Fibroblast of lung (primary cell): ENCODE data around the gene RIBC1. TPM values are rescaled to one million over a fixed set of nuclear protein-coding genes. Genes with fewer than 3 reads are reported as not detected.

Experiments used
- DNase-seq, 2 donors: peaks; one replicate each; pipeline versions ENCODE4 v3.0.0 to v3.0.0-alpha.2; 2010; ENCODE audit warnings: low read depth in 2 of 2
- H2AFZ ChIP-seq: 2 replicates; pipeline ENCODE4 v1.5.1; 2012; ENCODE audit warnings: low read length, control low read depth, inconsistent platforms
- H3K27ac ChIP-seq: 2 replicates; pipeline ENCODE4 v1.5.1; 2011; ENCODE audit warnings: low read length, control low read depth; ENCODE audit not compliant: insufficient read depth
- H3K27me3 ChIP-seq: 2 replicates; pipeline ENCODE4 v1.5.1; 2011; ENCODE audit warnings: mild to moderate bottlenecking, low read length; ENCODE audit not compliant: control insufficient read depth, insufficient read depth
- H3K36me3 ChIP-seq: 2 replicates; pipeline ENCODE4 v1.5.1; 2011; ENCODE audit warnings: low read length; ENCODE audit not compliant: control insufficient read depth, insufficient read depth
- H3K4me1 ChIP-seq: 2 replicates; pipeline ENCODE4 v1.5.1; 2011; ENCODE audit warnings: low read length; ENCODE audit not compliant: control insufficient read depth, insufficient read depth; ENCODE audit errors: extremely low read depth
- H3K4me2 ChIP-seq: 2 replicates; pipeline ENCODE4 v1.5.1; 2011; ENCODE audit warnings: low read length, control low read depth; ENCODE audit not compliant: insufficient read depth; ENCODE audit errors: extremely low read depth
- H3K4me3 ChIP-seq, 4 experiments: fragments of 200-600 bp in 1 of 4; sonication (generic) in 1 of 4; replicated peaks in 1 of 4; 2 replicates each; pipeline ENCODE4 v1.5.1; 2011 to 2016; ENCODE audit warnings: low read length in 4 of 4, low read depth in 3 of 4, mild to moderate bottlenecking in 3 of 4, control low read depth in 2 of 4, inconsistent platforms in 1 of 4, mixed read lengths in 1 of 4; ENCODE audit not compliant: insufficient read depth in 1 of 4; ENCODE audit errors: control extremely low read depth in 1 of 4
- H3K79me2 ChIP-seq: 2 replicates; pipeline ENCODE4 v1.5.1; 2012; ENCODE audit warnings: mild to moderate bottlenecking, low read length, inconsistent platforms; ENCODE audit not compliant: control insufficient read depth, insufficient read depth
- H3K9ac ChIP-seq: 2 replicates; pipeline ENCODE4 v1.5.1; 2011; ENCODE audit warnings: mild to moderate bottlenecking, low read length, control low read depth; ENCODE audit not compliant: insufficient read depth
- H3K9me3 ChIP-seq: 2 replicates; pipeline ENCODE4 v1.5.1; 2012; ENCODE audit warnings: low read depth, low read length; ENCODE audit not compliant: control insufficient read depth, insufficient read depth
- H4K20me1 ChIP-seq: 2 replicates; pipeline ENCODE4 v1.5.1; 2011; ENCODE audit warnings: low read length; ENCODE audit not compliant: control insufficient read depth, insufficient read depth; ENCODE audit errors: extremely low read depth
- CTCF ChIP-seq, 2 donors: IDR thresholded peaks in 1 of 2; conservative IDR thresholded peaks in 1 of 2; 1 replicate in 1 of 2; 2 replicates in 1 of 2; pipeline ENCODE4 v1.5.1; 2011 to 2012; ENCODE audit warnings: low read length in 2 of 2, control low read depth in 1 of 2, inconsistent platforms in 1 of 2, low read depth in 1 of 2, mild to moderate bottlenecking in 1 of 2
- EZH2 ChIP-seq: IDR thresholded peaks from 2 replicates; pipeline ENCODE4 v1.5.1; 2012; ENCODE audit warnings: low read length, control low read depth, mild to moderate bottlenecking; ENCODE audit errors: missing control alignments
- polyA plus RNA-seq, 2 donors: library from polyadenylated mRNA; depleted of rRNA in 1 of 2; stranded (reverse) in 1 of 2; unstranded in 1 of 2; fragments of >200 nt; gene quantifications; 2 replicates each; pipeline ENCODE4 v1.2.1, GENCODE V29; 2011 to 2012; ENCODE audit warnings: missing spikeins in 1 of 2
- total RNA-seq: library from RNA; depleted of rRNA; stranded (reverse); fragments of >200 nt; gene quantifications from 2 replicates; pipeline ENCODE4 v1.2.1, GENCODE V29; 2014

RIBC1 gene
- total and polyA plus RNA-seq, 2 donors (not counting 1 experiment from before 2014, with no cell fraction given), result 0.15 to 1.3 TPM

- TF ChIP-seq CTCF (conservative IDR thresholded peaks at IDR 0.05 in 1 of 2, IDR thresholded peaks at IDR 0.05 in 1 of 2; ENCODE audit: low read depth in 1 of 2, low read length in 2 of 2), result no peak
- Histone ChIP-seq H3K4me1 (no peaks in the 10 kb centered on the region), H4K20me1 (no peaks in the 10 kb centered on the region), H3K27me3 (no peaks in the 10 kb centered on the region), H3K27ac (no peak overlapping the region), H3K79me2 (no peaks in the 10 kb centered on the region), H2AFZ (no peak overlapping the region), H3K36me3 (peaks cover 17% of the 10 kb centered on the region), H3K4me2 (no peak overlapping the region), H3K9me3 (no peaks in the 10 kb centered on the region), H3K9ac (no peak overlapping the region), H3K4me3 (no peak overlapping the region)
- DNase-seq, result no peak
Measured at GRCh38 chrX:53379008-53379710, 43.5 kb upstream of the RIBC1 start.

GRCh38 chrX:53379747-53380146 is 42.9 kb upstream of the RIBC1 start:
- Histone ChIP-seq H3K27me3 (no peaks in the 10 kb centered on the region), H3K4me2 (no peak overlapping the region), H3K9me3 (no peaks in the 10 kb centered on the region), H3K27ac (no peak overlapping the region), H3K36me3 (peaks cover 17% of the 10 kb centered on the region), H3K4me1 (no peaks in the 10 kb centered on the region), H4K20me1 (no peaks in the 10 kb centered on the region), H3K79me2 (no peaks in the 10 kb centered on the region), H3K9ac (no peak overlapping the region), H2AFZ (no peak overlapping the region), H3K4me3 (no peak overlapping the region)
- no peak for DNase-seq
- TF ChIP-seq EZH2 (no peak), CTCF (conservative IDR thresholded peaks at IDR 0.05 in 1 of 2, IDR thresholded peaks at IDR 0.05 in 1 of 2; ENCODE audit: low read depth in 1 of 2, low read length in 2 of 2) (no peak)

GRCh38 chrX:53383376-53384076 is 39.1 kb upstream of the RIBC1 start:
- H3K79me2 ChIP-seq, result no peaks in the 10 kb centered on the region
- H3K9me3 ChIP-seq, result no peaks in the 10 kb centered on the region
- TF ChIP-seq EZH2, result no peak
- no peak for TF ChIP-seq CTCF (conservative IDR thresholded peaks at IDR 0.05 in 1 of 2, IDR thresholded peaks at IDR 0.05 in 1 of 2; ENCODE audit: low read depth in 1 of 2, low read length in 2 of 2)
- no peak overlapping the region for H3K4me3 ChIP-seq
- no peak overlapping the region for H2AFZ ChIP-seq
- no peak for DNase-seq
- H3K27me3 ChIP-seq, result no peaks in the 10 kb centered on the region
- H3K9ac ChIP-seq, result no peak overlapping the region
- H3K4me2 ChIP-seq, result no peak overlapping the region
- no peak overlapping the region for H3K27ac ChIP-seq
- H3K36me3 ChIP-seq, result peaks cover 17% of the 10 kb centered on the region
- no peaks in the 10 kb centered on the region for H4K20me1 ChIP-seq
- no peaks in the 10 kb centered on the region for H3K4me1 ChIP-seq
